GM12874 (cell line): Measurements from ENCODE around the gene LYRM2.

Experiments
- TF ChIP-seq, protein P1 (sequence below): IDR thresholded peaks from 2 replicates; pipeline ENCODE4 v1.5.1; 2011; ENCODE audit warnings: low read depth, mild to moderate bottlenecking, control low read depth, low read length, moderate library complexity; ENCODE audit not compliant: insufficient read depth

The LYRM2 gene

DNA sequence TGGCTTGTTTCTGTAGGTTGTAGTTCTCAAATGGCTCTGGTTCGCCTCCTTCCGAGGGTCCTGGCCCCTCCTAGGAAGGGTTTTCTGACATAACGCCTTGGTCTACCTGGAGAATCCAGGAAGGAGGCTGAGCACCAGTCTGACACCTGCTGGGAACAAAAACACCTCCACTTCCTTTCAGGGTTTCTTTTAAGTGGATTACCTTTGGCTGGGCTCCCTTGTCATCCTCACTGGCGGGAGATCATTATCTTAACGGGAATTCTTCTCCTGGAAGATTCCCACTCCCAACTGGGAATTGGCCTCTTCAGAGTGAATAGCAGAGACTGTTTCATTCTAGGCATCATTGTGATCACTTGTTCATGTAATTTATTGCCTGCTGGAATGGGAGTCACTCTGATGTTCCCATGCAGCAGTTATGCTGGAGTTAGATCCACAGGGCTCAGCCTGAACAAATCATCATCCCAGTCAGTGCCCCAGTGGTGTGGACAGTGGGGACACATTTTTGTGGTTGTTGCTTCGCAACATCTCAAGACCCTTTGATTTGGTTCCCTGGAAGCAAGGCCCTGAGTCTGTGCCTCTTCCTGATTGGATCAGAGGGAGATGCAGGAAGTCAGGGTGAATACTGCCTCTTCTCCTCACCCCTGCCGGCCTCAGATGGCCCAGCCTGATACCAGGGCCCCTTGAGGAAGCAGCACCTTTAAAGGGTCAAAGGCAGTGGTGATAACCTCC lies 49.1 kb downstream of the LYRM2 start:
- TF ChIP-seq, protein P1, sequence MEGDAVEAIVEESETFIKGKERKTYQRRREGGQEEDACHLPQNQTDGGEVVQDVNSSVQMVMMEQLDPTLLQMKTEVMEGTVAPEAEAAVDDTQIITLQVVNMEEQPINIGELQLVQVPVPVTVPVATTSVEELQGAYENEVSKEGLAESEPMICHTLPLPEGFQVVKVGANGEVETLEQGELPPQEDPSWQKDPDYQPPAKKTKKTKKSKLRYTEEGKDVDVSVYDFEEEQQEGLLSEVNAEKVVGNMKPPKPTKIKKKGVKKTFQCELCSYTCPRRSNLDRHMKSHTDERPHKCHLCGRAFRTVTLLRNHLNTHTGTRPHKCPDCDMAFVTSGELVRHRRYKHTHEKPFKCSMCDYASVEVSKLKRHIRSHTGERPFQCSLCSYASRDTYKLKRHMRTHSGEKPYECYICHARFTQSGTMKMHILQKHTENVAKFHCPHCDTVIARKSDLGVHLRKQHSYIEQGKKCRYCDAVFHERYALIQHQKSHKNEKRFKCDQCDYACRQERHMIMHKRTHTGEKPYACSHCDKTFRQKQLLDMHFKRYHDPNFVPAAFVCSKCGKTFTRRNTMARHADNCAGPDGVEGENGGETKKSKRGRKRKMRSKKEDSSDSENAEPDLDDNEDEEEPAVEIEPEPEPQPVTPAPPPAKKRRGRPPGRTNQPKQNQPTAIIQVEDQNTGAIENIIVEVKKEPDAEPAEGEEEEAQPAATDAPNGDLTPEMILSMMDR: no peak

DNA sequence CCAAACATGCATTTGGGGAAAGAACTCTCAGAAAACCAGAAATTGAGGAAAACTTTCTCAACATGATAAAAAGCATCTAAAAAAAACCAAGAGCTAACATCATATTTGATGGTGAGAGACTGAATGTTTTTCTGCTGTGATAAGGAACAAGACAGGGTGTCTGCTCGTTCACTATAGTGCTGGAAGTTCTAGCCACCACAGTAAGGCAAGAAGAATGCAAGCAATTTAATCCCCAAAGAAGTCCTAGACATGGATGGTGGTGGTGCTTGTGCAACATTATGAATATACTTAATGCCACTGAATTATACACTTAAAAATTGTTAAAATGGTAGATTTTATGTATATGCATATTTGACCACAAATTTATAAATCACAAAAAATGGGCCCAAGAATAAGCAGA lies 53.4 kb downstream of the LYRM2 start:
- TF ChIP-seq, protein P1: no peak

DNA sequence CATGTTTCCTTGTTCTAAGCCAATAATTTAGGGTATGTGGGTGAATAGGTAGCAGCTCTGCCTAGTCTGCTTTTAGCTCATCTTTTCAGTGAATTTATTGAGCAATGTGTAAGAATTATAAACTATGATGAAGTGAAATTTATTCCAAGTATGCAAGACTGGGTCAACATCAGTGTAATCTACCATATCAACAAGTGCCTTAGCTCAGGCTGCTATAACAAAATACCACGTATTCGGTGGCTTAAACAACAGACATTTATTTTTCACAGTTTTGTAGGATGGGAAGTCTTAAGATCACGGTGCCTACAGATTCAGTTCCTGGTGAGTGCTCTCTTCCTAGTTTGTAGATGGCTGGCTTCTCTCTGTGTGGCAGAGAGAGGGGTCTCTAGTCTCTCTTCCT lies 54.0 kb downstream of the LYRM2 start:
- TF ChIP-seq, protein P1: no peak

DNA sequence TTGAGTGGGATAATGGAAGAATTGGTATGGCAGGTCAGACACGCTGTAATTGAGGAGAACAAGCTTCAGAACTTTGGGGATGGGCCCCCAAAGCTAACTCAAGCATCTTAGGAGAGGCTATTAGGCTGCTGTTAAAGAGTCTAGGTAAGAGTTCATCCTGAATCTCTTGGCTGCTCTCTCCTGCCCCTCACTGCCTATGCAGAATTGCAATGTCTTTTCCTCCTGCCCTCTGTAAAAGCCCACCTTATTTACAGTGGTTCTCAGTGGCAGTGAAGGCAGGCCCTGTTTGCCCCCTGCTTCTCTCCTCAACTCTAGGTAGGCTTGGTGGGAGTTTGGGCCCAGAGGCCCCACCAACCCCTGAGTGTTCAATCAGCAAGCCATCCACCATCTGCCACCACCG lies 55.0 kb downstream of the LYRM2 start:
- TF ChIP-seq, protein P1: no peak

DNA sequence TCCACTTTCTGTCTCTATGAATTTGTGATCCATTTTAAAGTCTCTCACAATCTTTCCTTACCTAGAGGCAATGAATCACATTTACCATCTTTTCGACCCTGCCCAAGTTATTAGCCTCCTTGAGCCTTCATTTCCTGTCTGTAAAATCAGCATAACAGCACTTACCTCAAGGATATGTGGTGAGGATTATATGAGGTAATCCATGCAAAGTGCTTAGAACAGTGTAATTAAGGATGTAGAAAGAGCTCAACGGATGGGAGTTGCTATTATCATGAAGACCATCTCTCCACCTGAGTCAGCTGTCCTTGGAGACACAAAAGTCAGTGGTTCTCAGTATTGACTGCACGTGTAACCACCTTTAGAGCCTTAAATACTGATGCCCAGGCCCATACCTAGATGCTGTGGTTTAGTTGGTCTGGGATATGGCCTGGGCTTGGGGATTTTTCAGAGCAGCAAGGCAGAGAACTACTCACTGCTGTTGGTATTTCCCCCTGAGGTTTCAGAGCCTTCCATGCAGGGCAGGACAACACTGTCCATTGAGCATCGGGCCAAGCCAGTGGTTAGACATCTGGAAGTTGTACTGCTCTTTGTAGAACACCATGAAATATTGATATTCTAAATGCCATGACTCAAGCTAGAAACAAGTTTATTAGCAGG lies 55.8 kb downstream of the LYRM2 start:
- TF ChIP-seq, protein P1: no peak

DNA sequence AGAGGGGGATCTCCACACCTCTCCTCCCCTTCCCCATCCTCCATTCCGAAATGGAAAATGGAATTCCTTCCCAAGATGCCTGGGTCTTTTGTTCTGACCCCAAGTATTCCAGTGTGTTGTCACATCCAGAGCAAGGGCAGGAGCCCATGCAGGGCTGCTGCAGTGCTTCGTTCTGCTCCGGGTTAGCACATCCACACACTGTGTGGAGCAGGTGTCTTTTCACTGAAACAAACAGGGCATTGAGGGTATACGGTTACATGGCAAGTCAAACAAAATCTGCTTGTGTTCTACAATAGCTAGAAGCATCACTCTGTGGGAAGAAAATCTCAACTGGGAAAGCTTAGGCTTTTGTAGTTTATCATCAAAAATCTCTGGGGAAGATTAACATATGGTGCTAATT lies 56.9 kb downstream of the LYRM2 start:
- TF ChIP-seq, protein P1: no peak

DNA sequence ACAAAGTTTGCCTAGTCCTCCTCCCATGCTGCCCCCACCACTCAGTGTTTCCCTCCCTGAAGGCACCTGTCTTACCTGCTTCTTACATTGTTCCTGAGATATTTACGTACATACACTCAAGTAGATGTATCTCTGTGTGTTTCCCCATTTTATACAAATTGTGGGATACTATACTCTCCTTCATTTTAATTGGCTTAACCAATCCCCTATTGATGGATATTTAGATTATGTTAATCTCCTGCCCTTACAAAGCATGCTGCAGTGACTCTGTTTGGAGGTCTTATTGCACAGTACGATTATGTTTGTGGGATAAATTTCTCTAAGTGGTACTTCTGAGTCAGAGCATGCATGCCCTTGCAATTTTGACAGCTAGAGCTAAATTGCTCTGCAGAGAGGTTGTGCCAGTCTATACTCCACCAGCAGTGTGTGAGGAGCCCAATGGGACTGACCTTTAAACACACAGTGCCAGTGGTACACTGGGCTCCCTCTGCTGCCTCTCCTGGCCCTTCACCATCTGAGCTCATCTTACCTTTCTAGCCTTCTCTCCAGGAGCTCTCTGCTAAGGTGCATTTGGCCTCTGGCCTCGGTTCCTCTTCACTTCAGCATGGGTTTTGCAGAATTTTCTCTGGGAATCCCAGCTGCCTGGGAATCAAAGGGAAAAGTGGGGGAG lies 57.4 kb downstream of the LYRM2 start:
- TF ChIP-seq, protein P1: no peak
